ENCODE measurements around the gene TRIM14. TPM values are rescaled to one million over a fixed set of nuclear protein-coding genes. Genes with fewer than 3 reads are reported as not detected.

The TRIM14 gene
- total and polyA plus RNA-seq, 2 donors (not counting 1 experiment from before 2014, with no cell fraction given): 22.5 to 23.9 TPM

GRCh38 chr9:98096091-98096490 is 22.9 kb downstream of the TRIM14 start:
- DNase-seq (no peak), ATAC-seq (ENCODE audit: low read depth) (no peak)
- intact Hi-C loops (cut with micrococcal nuclease): no loop called here
- H3K27ac Mint-ChIP-seq: no peak overlapping the region
- no peak overlapping the region for H3K4me3 Mint-ChIP-seq
- no peaks in the 10 kb centered on the region for H3K27me3 Mint-ChIP-seq
- Histone ChIP-seq H2AFZ (ENCODE audit: insufficient read depth, low read depth, low read length, poor library complexity, severe bottlenecking) (no peak overlapping the region), H3K79me2 (ENCODE audit: control insufficient read depth, insufficient read depth, low read length) (peaks cover 38% of the 10 kb centered on the region), H3K36me3 (replicated peaks in 1 of 2; ENCODE audit: control extremely low read depth in 1 of 2, control insufficient read depth in 1 of 2, extremely low read depth in 1 of 2, insufficient read depth in 2 of 2, low read length in 1 of 2) (peaks cover 0 to 20% of the 10 kb centered on the region in 2 experiments), H3K27ac (ENCODE audit: low read length in 2 of 2) (no peak overlapping the region), H3K9ac (ENCODE audit: low read length) (no peak overlapping the region), H4K20me1 (ENCODE audit: control insufficient read depth, insufficient read depth, low read length, poor library complexity, severe bottlenecking) (no peaks in the 10 kb centered on the region), H3K4me1 (ENCODE audit: control insufficient read depth in 2 of 2, insufficient read depth in 2 of 2, low read length in 2 of 2) (peaks cover 29 to 30% of the 10 kb centered on the region in 2 donors), H3K9me3 (ENCODE audit: control extremely low read depth in 1 of 3, control insufficient read depth in 2 of 3, insufficient read depth in 1 of 3, low read length in 2 of 3) (no peaks in the 10 kb centered on the region), H3K4me2 (replicated peaks; ENCODE audit: low read depth, low read length, poor library complexity, severe bottlenecking) (no peak overlapping the region), H3K4me3 (ENCODE audit: control extremely low read depth in 1 of 5, extremely low read depth in 1 of 5, insufficient read depth in 1 of 5, low read depth in 2 of 5, low read length in 4 of 5) (no peak overlapping the region), H3K27me3 (replicated peaks in 1 of 4; ENCODE audit: control extremely low read depth in 1 of 4, control insufficient read depth in 3 of 4, insufficient read depth in 4 of 4, low read length in 3 of 4) (no peaks in the 10 kb centered on the region)
- TF ChIP-seq EZH2 (IDR thresholded peaks at IDR 0.05; ENCODE audit: borderline replicate concordance, insufficient read depth, low read depth, low read length, poor library complexity, severe bottlenecking): no peak
- no peak for TF ChIP-seq CTCF (IDR thresholded peaks at IDR 0.05)
- no peaks in the 10 kb centered on the region for H3K9me3 Mint-ChIP-seq (ENCODE audit: insufficient read depth)
- 98% methylated on average over 4 of the region's 5 CpGs for WGBS (ENCODE audit: insufficient coverage)
- CTCF ChIA-PET: interaction anchor here (1.4 to 2.3 kb wide), 2 partner anchors 120 to 172 kb away, joined by 3 to 6 read pairs; no protein-coding TSS in a partner anchor
- H3K4me1 Mint-ChIP-seq: peaks cover 33% of the 10 kb centered on the region
- POLR2A ChIA-PET: no interaction called here

DNA sequence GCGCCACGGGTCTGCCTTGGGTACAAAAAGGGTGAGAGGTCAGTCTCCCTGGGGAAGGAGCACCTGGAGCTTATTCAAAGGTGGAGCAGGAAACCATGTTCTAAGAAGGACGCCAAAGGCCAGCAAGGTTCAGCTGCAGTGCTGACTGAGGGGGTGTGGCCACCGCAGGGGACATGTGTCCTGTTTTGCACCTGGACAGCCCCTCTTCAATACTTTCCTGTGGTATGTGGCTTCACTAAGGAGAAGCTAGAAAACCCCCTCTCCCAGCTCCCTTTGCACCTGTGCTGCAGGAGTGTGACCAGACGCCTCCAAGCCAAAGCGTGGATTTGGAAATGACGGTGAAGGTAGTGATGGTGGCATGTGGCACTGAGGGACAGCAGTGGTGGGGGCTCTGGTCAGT is 23.6 kb downstream of the TRIM14 start:
- peaks cover 26 to 27% of the 10 kb centered on the region in 2 donors for H3K4me1 ChIP-seq (ENCODE audit: control insufficient read depth in 2 of 2, insufficient read depth in 2 of 2, low read length in 2 of 2)
- intact Hi-C loops (cut with micrococcal nuclease): no loop called here
- TF ChIP-seq CTCF (IDR thresholded peaks at IDR 0.05) (no peak), EZH2 (IDR thresholded peaks at IDR 0.05; ENCODE audit: borderline replicate concordance, insufficient read depth, low read depth, low read length, poor library complexity, severe bottlenecking) (no peak)
- H3K79me2 ChIP-seq (ENCODE audit: control insufficient read depth, insufficient read depth, low read length): peaks cover 38% of the 10 kb centered on the region
- H3K4me2 ChIP-seq (replicated peaks; ENCODE audit: low read depth, low read length, poor library complexity, severe bottlenecking): no peak overlapping the region
- H2AFZ ChIP-seq (ENCODE audit: insufficient read depth, low read depth, low read length, poor library complexity, severe bottlenecking): no peak overlapping the region
- DNase-seq (no peak), ATAC-seq (ENCODE audit: low read depth) (no peak)
- no peaks in the 10 kb centered on the region for H3K9me3 ChIP-seq (ENCODE audit: control extremely low read depth in 1 of 3, control insufficient read depth in 2 of 3, insufficient read depth in 1 of 3, low read length in 2 of 3)
- peaks cover 0 to 20% of the 10 kb centered on the region in 2 experiments for H3K36me3 ChIP-seq (replicated peaks in 1 of 2; ENCODE audit: control extremely low read depth in 1 of 2, control insufficient read depth in 1 of 2, extremely low read depth in 1 of 2, insufficient read depth in 2 of 2, low read length in 1 of 2)
- Mint-ChIP-seq H3K4me1 (peaks cover 28% of the 10 kb centered on the region), H3K27me3 (no peaks in the 10 kb centered on the region), H3K9me3 (ENCODE audit: insufficient read depth) (no peaks in the 10 kb centered on the region), H3K27ac (no peak overlapping the region), H3K4me3 (no peak overlapping the region)
- H3K27ac ChIP-seq (ENCODE audit: low read length in 2 of 2): no peak overlapping the region
- CTCF ChIA-PET: interaction anchor here (1.4 kb wide), 1 partner anchor 171 kb away, joined by 3 read pairs; no protein-coding TSS in a partner anchor
- no peak overlapping the region for H3K4me3 ChIP-seq (ENCODE audit: control extremely low read depth in 1 of 5, extremely low read depth in 1 of 5, insufficient read depth in 1 of 5, low read depth in 2 of 5, low read length in 4 of 5)
- WGBS (ENCODE audit: insufficient coverage): 97% methylated on average over 5 of the region's 7 CpGs
- POLR2A ChIA-PET: no interaction called here
- no peaks in the 10 kb centered on the region for H4K20me1 ChIP-seq (ENCODE audit: control insufficient read depth, insufficient read depth, low read length, poor library complexity, severe bottlenecking)
- H3K9ac ChIP-seq (ENCODE audit: low read length): no peak overlapping the region
- no peaks in the 10 kb centered on the region for H3K27me3 ChIP-seq (replicated peaks in 1 of 4; ENCODE audit: control extremely low read depth in 1 of 4, control insufficient read depth in 3 of 4, insufficient read depth in 4 of 4, low read length in 3 of 4)

All from B cell (primary cell).